HepG2 (cell line): ENCODE data around the gene MASP2. TPM values are rescaled to one million over a fixed set of nuclear protein-coding genes. Genes with fewer than 3 reads are reported as not detected.

ENCODE experiments used
- DMAP1 ChIP-seq: IDR thresholded peaks from 2 replicates; pipeline ENCODE4 v1.6.1; 2016
- E2F1 ChIP-seq: sonication (generic); formaldehyde crosslinking; IDR thresholded peaks from 2 replicates; pipeline ENCODE4 v1.5.0; 2020; ENCODE audit warnings: missing genetic modification reagents
- E2F2 ChIP-seq: sonication (generic); formaldehyde crosslinking; IDR thresholded peaks from 2 replicates; pipeline ENCODE4 v1.4.0; 2020; ENCODE audit warnings: missing genetic modification reagents, borderline replicate concordance
- HMGXB3 ChIP-seq: sonication (generic); formaldehyde crosslinking; IDR thresholded peaks from 2 replicates; pipeline ENCODE4 v1.4.0; 2020; ENCODE audit warnings: missing genetic modification reagents, borderline replicate concordance
- MYPOP ChIP-seq: sonication (generic); formaldehyde crosslinking; IDR thresholded peaks from 2 replicates; pipeline ENCODE4 v1.8.1; 2023; ENCODE audit warnings: mild to moderate bottlenecking, moderate library complexity, missing genetic modification reagents
- NR2F6 ChIP-seq, 2 experiments: IDR thresholded peaks; 2 replicates each; pipeline ENCODE4 v1.6.1; 2016; ENCODE audit warnings: antibody characterized with exemption in 1 of 2, mild to moderate bottlenecking in 1 of 2
- POLR2G ChIP-seq: fragments of 200-400 bp; formaldehyde crosslinking; IDR thresholded peaks from 2 replicates; pipeline ENCODE4 v1.6.1; 2018; ENCODE audit warnings: mild to moderate bottlenecking, low read depth, low read length, moderate library complexity
- RFX3 ChIP-seq: IDR thresholded peaks from 2 replicates; pipeline ENCODE4 v1.6.1; 2016; ENCODE audit warnings: missing biosample characterization, missing genetic modification reagents
- SKI ChIP-seq: fragments of 450-650 bp; IDR thresholded peaks from one replicate; pipeline ENCODE4 v1.6.1; 2018; ENCODE audit warnings: mild to moderate bottlenecking; ENCODE audit not compliant: partially characterized antibody
- SOX13 ChIP-seq, 3 experiments: fragments of 450-650 bp in 1 of 3; sonication (generic) in 1 of 3; formaldehyde crosslinking in 1 of 3; IDR thresholded peaks in 2 of 3; conservative IDR thresholded peaks in 1 of 3; 2 replicates each; pipeline versions ENCODE4 v1.5.0 to v1.6.1; 2016 to 2020; ENCODE audit warnings: antibody characterized with exemption in 1 of 3, mild to moderate bottlenecking in 1 of 3, missing compliant biosample characterization in 1 of 3, missing genetic modification reagents in 1 of 3, moderate library complexity in 1 of 3
- SP4 ChIP-seq: sonication (generic); formaldehyde crosslinking; IDR thresholded peaks from 2 replicates; pipeline ENCODE4 v1.8.1; 2023; ENCODE audit warnings: mild to moderate bottlenecking, missing genetic modification reagents
- TAF15 ChIP-seq: fragments of 200-400 bp; formaldehyde crosslinking; IDR thresholded peaks from one replicate; pipeline ENCODE4 v1.6.1; 2018; ENCODE audit warnings: mild to moderate bottlenecking, low read depth, low read length; ENCODE audit not compliant: poor library complexity, severe bottlenecking
- TCF12 ChIP-seq, 2 experiments: fragments of 450-650 bp in 1 of 2; sonication (generic) in 1 of 2; formaldehyde crosslinking in 1 of 2; IDR thresholded peaks; 2 replicates each; pipeline versions ENCODE4 v1.6.1 to v1.8.0; 2017 to 2022; ENCODE audit warnings: antibody characterized with exemption in 1 of 2, mild to moderate bottlenecking in 1 of 2, missing genetic modification reagents in 1 of 2, moderate library complexity in 1 of 2
- ZNF225 ChIP-seq: sonication (generic); formaldehyde crosslinking; IDR thresholded peaks from 2 replicates; pipeline ENCODE4 v1.4.0; 2020; ENCODE audit warnings: mild to moderate bottlenecking, missing genetic modification reagents
- ZNF580 ChIP-seq: IDR thresholded peaks from 2 replicates; pipeline ENCODE4 v1.6.1; 2016; ENCODE audit warnings: low read depth, borderline replicate concordance
- ZNF766 ChIP-seq: sonication (generic); formaldehyde crosslinking; IDR thresholded peaks from 2 replicates; pipeline ENCODE4 v1.5.0; 2020; ENCODE audit warnings: missing genetic modification reagents, borderline replicate concordance
- ZNF782 ChIP-seq: sonication (generic); formaldehyde crosslinking; IDR thresholded peaks from 2 replicates; pipeline ENCODE4 v1.4.0; 2020; ENCODE audit warnings: missing genetic modification reagents, mild to moderate bottlenecking, borderline replicate concordance
- ZSCAN20 ChIP-seq: sonication (generic); formaldehyde crosslinking; IDR thresholded peaks from 2 replicates; pipeline ENCODE4 v1.4.0; 2020; ENCODE audit warnings: missing genetic modification reagents, mild to moderate bottlenecking, borderline replicate concordance
- polyA plus RNA-seq, 8 experiments: library from polyadenylated mRNA; depleted of rRNA in 3 of 8; stranded (reverse) in 7 of 8; unstranded in 1 of 8; fragments of >200 nt; fragmentation: Illumina TruSeq in 4 of 8; extraction: Trizol in 4 of 8; gene quantifications; 2 replicates each; pipeline versions ENCODE4 v1.2.1 to v1.2.3, GENCODE V29; 2011 to 2016; ENCODE audit warnings: low read depth in 4 of 8, missing spikeins in 1 of 8, mixed read lengths in 1 of 8; ENCODE audit not compliant: insufficient read depth in 1 of 8
- total RNA-seq, 5 experiments: library from RNA; depleted of rRNA; stranded (reverse); fragments of >200 nt; fragmentation: Illumina TruSeq; extraction: Trizol; gene quantifications; 2 replicates each; pipeline ENCODE4 v1.2.3, GENCODE V29; 2016; ENCODE audit warnings: low read depth in 1 of 5

Gene MASP2
- total and polyA plus RNA-seq, 2 of the 13 experiments (the other 11 are each of a cell fraction or from before 2014, with no cell fraction given): 7.1 to 11.8 TPM

- TF ChIP-seq SOX13 (IDR thresholded peaks at IDR 0.05): no peak
- TF ChIP-seq SOX13 (CRISPR knock-in tag; conservative IDR thresholded peaks at IDR 0.05 in 1 of 2, IDR thresholded peaks at IDR 0.05 in 1 of 2): peak in 1 of 2 experiments; percentile 4; a peak in 1 of 4 replicates
- TF ChIP-seq TAF15: peak; percentile 48
- TF ChIP-seq SP4 (CRISPR knock-in tag): peak; percentile 82
- peak; percentile 91 for TF ChIP-seq POLR2G
- TF ChIP-seq TCF12 (IDR thresholded peaks at IDR 0.05): no peak
- TF ChIP-seq TCF12 (CRISPR knock-in tag; IDR thresholded peaks at IDR 0.05): no peak
- 0 out of 2 replicates have a peak, but pooled peaks have one; percentile 57 for TF ChIP-seq ZSCAN20
- peak; percentile 82; the same call in 1 of the 2 replicates for TF ChIP-seq ZNF782
- peak; percentile 14 for TF ChIP-seq SKI
- 0 out of 2 replicates have a peak, but pooled peaks have one; percentile 63 for TF ChIP-seq ZNF766
- TF ChIP-seq E2F1 (CRISPR knock-in tag): 0 out of 2 replicates have a peak, but pooled peaks have one; percentile 63
- peak; percentile 74; the same call in 1 of the 2 replicates for TF ChIP-seq MYPOP (CRISPR knock-in tag)
- TF ChIP-seq ZNF225 (CRISPR knock-in tag): peak; percentile 98; the same call in 1 of the 2 replicates
- TF ChIP-seq DMAP1: peak; percentile 87
- TF ChIP-seq RFX3: 0 out of 2 replicates have a peak, but pooled peaks have one; percentile 26
- peak; percentile 64 for TF ChIP-seq HMGXB3 (CRISPR knock-in tag)
- no peak; the same call in 1 of the 2 replicates for TF ChIP-seq E2F2 (CRISPR knock-in tag)
- no peak; the same call in 1 of the 2 replicates for TF ChIP-seq NR2F6 (IDR thresholded peaks at IDR 0.05)
- no peak for TF ChIP-seq NR2F6 (CRISPR knock-in tag; IDR thresholded peaks at IDR 0.05)
- TF ChIP-seq ZNF580 (CRISPR knock-in tag): peak; percentile 86
Measured at GRCh38 chr1:11012260-11013159, 34.5 kb downstream of the MASP2 start, which contains the start of gene TARDBP (continued).
